ENCODE data around the gene FAM50A.
"Not testable (repeated sequence)": the region's sequence is repeated elsewhere in the genome, so short reads cannot be mapped to it uniquely, and the experiment has no call there.

The FAM50A gene, protein sequence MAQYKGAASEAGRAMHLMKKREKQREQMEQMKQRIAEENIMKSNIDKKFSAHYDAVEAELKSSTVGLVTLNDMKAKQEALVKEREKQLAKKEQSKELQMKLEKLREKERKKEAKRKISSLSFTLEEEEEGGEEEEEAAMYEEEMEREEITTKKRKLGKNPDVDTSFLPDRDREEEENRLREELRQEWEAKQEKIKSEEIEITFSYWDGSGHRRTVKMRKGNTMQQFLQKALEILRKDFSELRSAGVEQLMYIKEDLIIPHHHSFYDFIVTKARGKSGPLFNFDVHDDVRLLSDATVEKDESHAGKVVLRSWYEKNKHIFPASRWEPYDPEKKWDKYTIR

DNA sequence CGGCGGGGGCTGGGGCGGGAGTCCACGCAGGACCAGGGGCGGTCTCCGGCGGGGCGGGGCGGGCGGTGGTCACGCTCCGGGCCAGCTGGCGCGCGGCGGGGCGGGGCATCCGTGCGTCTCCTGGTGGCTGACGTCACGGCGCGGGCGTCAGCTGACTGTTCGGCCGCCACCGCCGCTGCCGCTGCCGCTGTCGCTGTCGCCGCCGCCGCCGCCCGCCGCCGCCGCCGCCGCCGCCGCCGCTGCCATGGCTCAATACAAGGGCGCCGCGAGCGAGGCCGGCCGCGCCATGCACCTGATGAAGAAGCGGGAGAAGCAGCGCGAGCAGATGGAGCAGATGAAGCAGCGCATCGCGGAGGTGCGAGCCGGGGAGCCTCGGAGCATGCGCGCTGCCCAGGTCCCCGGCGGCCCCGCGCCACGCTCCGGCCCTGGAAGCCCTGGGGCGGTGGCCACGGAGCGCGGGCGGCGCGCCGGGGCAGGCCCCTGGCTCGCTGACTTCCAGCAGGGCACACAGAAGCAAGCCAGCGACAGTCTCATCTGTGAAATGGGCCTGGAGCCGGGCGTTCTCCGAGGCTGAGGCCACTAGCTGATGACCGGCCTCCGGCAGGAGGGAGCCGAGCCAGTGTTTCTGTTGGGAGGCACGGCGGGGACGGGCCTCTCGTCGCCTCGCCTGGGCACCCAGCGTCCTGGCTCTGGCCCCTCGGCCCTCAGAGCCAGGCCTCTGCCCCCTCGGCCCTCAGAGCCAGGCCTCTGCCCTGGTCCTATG, at the start of gene FAM50A:
FAM50A (plus strand) TSS at position 150 of the 763 bp plus-strand sequence; CDS start at position 245, 95 bp downstream.
- DNase-seq (ENCODE audit: low read depth in 2 of 2) = peak; percentile 37 to 73

DNA sequence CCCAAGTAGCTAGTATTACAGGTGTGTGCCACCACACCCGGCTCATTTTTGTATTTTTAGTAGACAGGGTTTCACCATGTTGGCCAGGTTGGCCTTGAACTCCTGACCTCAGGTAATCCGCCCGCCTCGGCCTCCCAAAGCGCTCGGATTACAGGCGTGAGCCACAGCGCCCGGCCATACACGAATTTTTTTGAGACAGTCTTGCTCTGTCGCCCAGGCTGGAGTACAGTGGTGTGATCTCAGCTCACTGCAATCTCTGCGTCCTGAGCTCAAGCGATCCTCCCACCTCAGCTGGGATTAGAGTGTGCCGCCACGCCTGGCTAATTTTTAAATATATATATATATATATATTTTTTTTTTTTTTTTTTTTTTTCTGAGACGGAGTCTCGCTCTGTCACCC, 47.6 kb upstream of the FAM50A start:
- not testable (repeated sequence) for DNase-seq (ENCODE audit: low read depth in 2 of 2)

DNA sequence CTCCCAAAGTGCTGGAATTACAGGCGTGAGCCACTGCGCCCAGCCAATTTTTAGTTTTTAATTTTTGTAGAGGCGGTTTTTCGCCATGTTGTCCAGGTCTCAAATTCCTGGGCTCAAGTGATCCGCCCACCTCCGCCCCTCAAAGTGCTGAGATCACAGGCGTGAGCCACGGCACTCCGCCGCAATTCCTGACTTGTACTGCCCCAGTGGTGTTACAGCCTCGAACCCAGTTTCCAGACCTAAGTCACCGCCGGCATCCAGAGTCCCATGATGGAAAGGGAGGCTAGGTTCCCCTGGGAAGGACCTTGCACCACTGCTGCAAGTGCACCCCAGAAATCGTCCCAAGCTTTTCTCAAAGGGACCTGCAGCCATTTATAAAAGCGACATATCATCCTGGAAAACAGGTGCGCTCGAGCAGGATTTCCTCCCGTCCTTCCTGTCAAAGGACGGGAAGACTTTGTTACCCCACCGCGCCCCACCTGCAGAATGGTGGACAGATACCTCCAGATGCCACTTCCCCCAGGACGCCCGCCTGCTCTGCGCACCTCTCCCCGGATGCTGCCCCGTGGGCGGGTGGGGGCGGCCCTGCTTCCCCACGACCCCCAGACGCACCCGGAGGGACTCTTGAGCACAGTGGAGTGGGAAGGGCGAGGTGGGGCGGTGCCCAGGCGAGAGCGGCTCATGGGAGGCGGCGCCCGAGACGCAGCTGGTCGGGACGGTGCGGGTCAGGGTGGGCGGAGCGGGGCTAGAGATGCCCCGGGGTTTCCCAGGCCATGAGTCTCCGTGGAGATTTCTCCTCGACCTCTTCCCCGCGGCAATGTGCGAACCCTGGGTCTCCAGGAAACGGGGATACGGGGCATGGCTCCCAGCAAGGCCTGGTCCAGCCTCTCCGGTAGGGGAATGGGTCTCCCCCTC, 46.7 kb upstream of the FAM50A start:
- peak in 1 of 2 donors; percentile 64 for DNase-seq (ENCODE audit: low read depth in 2 of 2)

DNA sequence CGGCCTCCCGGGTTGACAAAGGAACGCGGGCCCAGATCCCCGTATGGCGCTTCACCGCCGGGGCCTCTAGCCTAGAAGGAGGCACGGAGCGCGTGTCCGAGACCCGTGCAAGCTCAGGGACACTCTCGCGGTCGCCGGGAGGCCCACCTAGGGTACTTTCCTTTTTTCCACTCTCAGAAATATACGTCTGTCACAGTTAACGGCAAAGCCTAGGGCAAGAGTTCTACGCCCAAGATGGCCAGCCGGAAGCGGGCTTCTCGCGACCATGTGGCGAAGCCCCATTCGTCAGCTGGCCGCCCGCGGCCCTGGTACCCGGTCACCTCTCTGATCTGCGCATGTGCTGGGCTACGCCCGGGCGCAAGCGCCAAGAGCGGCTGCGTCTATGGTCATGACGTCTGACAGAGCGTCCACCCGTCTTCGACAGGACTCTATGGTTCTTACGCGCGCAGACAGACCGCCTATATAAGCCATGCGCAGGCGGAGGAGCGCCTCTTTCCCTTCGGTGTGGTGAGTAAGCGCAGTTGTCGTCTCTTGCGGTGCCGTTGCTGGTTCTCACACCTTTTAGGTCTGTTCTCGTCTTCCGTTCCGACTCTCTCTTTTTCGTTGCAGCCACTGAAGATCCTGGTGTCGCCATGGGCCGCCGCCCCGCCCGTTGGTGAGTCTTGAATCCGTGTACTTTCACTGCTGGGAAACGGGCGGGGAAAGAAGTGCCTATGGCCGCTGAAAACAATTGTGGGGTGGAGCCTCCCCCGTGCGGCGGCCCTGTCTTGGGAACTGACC, 45.9 kb upstream of the FAM50A start, which contains the start of gene RPL10:
RPL10 (plus strand) TSS at position 490 of the 780 bp plus-strand sequence; CDS start at position 633, 143 bp downstream.
- DNase-seq (ENCODE audit: low read depth in 2 of 2) = peak; percentile 74 to 77

DNA sequence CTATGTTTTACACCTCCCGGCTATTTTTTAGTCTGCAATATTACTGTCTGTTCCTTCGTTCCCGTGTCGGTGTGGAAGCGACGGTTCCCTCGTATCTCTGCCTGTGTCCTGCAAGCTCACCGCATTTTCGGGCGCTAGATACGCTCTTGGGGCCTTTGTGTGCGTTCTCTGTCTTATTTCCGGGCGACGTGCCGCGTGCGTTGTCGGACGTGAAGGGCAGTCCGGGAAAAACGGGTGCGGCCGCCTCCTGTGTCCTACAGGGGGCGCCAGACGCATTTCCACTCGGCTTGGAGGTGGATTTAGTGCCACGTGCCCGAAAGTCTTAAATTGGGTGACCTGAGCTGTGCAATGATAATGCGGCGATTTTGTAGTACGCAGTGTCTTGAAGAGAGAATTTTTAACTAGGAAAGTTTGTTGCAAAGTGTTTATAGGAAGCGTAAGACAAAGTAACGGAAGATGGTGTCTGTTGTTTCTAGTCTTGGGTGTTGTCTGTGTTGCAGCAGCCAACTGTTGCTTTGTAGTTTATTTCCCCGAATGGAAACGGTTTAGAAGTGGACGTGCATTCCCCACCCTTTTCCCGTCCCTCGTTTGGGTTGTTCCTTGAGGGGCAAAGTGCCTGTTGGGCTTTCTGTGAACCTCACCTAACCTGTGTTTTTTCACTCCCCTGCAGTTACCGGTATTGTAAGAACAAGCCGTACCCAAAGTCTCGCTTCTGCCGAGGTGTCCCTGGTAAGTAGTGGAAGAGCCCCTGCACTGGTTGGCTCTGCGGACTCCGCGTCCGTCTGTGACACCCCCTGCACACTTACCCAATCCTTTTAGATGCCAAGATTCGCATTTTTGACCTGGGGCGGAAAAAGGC, 45.0 kb upstream of the FAM50A start:
- DNase-seq (ENCODE audit: low read depth in 2 of 2) = peak; percentile 68 to 72

DNA sequence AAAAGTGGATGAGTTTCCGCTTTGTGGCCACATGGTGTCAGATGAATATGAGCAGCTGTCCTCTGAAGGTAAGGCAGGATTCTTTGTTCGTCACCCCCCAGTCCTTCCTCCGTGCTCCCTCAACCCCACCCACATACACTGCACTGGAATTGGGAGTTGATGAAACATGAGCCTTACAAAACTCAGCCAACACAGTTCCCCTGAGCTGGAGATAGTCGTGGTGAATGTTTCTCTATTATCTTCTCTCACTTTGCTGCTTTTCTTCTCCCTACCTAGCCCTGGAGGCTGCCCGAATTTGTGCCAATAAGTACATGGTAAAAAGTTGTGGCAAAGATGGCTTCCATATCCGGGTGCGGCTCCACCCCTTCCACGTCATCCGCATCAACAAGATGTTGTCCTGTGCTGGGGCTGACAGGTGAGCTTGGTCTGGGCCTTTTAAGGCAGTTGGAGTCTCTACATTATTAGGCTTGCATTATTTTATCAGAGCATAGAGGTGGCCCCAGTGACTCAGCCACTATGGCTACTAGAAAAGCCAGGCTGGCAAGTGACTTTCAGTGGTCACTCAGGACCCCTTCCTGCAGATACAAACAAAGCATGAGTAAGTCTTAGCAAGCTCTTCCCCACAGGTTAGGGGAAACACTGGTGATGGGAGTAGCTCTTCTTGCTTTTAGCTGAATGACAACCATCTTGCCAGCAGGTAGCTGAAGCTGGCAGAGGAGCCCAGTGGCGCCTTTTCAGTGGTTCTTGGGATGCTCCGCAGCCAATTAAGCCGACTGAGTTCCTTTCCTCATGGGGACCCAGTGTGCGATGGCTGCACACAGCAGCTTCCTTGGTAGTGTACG, 44.2 kb upstream of the FAM50A start:
- DNase-seq (ENCODE audit: low read depth in 2 of 2) = no peak

DNA sequence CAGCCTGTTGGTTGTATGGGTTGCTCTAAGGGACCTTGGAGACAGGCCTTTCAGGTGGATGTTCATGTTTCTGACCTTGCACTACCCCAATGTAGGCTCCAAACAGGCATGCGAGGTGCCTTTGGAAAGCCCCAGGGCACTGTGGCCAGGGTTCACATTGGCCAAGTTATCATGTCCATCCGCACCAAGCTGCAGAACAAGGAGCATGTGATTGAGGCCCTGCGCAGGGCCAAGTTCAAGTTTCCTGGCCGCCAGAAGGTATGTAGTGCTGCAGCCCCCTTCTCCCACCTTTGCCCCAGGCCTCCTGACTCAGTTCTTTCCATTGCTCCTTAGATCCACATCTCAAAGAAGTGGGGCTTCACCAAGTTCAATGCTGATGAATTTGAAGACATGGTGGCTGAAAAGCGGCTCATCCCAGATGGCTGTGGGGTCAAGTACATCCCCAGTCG, 43.5 kb upstream of the FAM50A start:
- DNase-seq (ENCODE audit: low read depth in 2 of 2) = not testable (repeated sequence)

DNA sequence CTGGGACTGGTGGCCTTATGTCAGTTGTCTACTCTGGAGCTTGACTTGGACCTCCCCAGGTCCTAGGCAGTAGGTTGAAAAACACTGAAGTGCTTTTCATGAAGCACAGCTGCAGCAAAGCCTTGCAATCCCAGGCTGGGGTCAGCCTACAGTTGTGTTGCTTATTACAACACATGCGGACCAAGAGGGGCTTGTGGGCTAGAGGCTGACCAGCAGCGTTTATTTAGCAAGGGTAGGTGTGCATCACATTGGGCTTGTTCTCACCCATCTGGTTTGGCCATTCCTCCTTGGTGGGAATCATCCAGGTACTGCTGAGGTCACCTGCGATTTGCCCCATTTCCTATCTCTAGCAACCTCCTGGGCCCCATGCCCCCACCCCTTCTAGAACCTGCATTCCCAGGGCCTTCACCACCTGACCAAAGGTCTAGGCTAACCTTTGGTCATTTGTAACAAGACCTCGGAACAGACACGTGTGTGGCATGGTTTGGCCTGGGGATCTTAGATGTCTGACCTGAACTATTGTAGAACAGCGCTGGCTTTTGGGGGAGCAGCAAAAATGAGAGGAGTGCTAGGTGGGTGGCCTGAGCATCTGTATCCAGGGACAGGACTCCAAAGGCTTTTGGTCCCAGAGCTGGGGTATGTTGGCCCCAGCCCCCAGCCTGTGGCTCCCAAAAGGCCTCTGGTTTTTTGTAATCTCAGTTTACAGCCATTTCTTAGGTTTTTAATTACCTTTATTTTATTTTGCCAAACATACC, 42.7 kb upstream of the FAM50A start:
- no peak for DNase-seq (ENCODE audit: low read depth in 2 of 2)

DNA sequence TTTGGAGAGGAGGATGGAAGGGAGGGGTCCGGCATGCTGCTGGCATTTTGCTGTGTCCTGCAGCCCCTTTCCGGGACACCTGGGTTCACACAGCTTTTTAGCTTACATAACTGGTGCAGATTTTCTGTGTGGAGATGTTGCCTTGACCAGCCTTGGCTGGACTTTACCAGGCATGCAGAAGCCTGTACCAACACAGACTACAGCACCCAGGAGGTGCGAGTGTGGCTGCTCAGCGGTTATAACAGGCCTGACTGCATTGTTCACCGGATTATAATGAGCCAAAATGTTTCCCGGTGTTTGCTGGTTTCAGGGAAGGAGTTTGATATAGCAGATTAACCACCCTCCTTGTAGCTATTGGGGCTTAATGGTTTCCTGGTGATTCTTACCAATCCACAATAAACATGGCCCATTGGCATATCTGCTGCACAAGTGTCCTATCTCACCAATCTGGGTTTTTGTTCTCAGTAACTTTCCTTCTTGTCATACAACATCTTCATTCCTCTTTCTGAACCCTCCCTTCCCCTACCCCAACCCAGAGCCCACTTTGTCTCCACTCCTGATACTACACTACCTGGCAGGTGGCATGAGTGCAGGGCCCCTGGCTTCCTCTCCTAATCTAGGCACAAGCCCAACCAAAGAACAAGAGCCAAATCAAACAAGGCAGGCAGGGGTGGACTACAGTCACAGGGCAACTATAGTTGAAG, 41.9 kb upstream of the FAM50A start:
- DNase-seq (ENCODE audit: low read depth in 2 of 2) = no peak

DNA sequence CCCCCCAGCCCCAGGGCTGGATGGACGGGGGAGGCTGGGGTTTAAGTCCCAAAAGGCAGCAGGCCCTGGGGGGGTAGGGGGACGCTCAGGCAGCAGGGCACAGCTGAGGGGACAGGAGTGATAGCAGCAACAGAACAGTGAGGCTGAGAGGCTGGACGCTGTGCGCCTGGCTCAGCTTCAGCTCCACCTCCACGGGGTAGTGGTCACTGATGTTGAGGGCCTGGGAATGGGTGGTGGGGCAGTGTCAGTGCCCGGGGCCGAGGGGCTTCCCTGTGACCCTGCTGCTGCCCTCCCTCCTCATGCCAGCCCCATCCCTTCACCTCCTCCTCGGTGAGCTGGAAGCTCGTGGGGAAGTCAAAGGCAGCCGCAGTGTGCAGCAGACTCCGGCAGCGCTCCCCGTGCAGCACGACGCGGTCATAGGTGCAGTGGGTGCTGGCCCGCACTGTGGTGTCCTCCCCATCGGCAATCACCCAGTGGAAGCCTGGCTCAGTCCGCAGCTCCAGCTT, 41.3 kb upstream of the FAM50A start:
- no peak for DNase-seq (ENCODE audit: low read depth in 2 of 2)

DNA sequence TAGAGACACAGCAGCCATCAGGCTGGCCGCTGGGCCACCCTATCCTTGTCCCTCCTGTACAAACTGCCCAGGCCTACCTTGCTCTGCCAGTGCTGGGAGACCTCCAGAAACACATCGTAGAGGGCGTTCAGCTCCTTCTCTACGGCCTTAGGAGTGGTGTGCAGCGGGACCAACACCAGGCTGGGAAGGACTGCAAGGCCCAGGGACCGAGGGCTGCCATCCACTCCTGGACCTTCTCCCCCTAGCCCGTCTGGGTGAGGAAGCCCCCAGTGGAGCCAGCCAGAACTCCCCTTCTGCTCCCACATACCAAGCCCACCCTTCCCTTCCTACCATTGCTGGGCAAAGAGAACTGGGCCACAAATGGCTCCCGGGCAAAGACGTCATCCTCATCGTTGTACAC, 40.7 kb upstream of the FAM50A start:
- DNase-seq (ENCODE audit: low read depth in 2 of 2) = no peak

DNA sequence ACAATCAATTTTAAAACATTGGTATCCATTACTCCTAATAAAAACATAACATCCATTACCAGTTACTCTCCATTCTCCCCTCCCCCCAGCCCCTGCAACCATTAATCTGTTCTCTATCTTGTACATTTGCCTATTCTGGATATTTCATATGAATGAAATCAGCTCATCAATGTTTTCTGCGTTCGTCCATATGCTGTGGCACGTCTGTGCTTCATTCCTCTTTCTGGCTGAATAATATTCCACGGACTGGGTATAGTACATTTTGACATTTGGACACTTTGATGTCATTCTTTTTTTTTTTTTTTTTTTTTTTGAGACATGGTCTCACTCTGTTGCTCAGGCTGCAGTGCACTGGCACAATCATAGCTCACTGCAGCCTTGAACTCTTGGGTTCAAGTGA, 40.1 kb upstream of the FAM50A start:
- no peak for DNase-seq (ENCODE audit: low read depth in 2 of 2)

DNA sequence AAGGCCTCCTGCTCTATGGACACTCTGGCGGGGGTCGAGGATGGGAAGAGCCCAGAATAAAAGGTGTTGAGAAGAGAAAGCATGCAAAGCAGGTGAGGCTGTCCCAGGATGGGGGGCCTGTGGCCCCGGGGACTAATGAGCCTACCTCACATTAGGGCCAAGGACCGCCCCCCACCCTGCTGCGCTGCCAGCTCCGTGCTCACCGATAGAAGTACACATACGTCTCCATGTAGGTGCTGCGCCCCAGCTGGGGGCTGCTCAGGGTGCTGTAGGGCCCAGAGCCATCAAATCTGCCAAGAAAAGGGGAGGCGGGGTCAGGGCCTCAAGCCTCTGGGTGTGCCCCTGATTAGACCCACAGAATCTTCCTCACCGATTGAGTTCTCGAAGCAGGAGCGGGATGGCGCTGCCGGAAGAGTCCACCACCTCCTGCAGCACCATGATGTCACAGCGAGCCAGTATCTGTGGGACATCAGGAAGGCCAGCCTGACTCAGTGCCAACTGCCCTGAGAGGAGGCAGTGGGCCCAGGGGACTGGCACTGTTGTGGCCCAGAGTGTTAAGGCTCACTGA, 39.2 kb upstream of the FAM50A start:
- DNase-seq (ENCODE audit: low read depth in 2 of 2) = no peak

DNA sequence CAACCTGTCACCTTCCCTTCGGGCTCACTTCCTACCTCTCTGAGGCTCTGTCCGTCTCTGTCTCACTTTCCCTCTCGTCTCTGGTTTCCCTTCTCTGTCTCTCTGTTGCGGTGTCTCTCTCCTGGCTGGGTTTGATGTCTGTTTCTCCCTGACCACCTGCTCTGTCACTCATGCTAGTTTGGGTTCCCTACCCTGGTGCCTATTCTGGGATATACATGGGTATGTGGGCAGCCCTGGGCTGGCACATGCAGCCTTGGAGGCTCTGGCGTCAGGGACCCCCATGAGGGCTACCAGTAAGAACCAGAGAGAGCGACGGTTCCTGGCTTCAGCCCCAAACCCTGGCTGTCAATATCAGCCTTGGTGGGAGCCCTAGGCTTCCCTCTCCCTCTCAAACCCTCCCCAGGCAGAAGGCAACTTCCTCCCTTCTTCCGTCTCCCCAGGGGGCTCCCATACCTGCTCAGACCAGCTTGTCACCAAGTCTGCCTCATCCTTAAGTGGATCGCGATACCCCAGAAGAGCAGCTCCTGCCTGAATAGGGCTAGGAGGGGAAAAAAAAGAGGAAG, 35.2 kb upstream of the FAM50A start:
- DNase-seq (ENCODE audit: low read depth in 2 of 2) = no peak

DNA sequence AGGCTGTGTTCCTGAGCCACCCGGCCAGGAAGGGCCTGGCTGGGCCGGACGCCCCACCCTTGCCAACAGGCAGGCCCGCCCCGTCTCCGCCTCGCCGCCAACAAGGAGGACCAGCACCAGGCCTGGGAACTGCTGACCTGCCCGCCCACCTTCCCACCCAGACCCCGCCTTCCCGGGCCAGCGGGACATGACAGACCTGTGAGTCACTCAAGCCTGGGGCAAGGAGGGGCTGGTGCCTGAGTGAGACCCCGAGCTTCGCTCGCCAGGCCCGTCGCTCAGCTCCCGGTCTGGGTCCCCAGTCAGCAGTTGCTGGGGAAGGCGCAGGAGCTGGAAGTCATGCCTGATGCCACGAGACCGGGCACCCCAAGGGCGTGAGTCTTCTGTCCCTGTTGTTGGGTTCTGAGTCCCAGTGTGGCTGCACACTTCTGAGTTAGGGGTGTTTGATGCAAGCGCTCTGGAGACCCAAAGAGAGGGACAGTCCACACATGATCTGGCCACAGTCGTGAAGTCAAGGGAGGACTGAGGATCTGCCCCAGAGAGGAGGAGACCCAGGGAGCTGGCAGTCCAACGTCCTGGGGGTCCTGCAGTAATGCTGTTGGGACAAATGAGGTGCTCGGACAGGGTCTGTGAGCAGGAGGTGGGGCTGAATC, 34.6 kb upstream of the FAM50A start, which contains the start of gene DNASE1L1:
DNASE1L1 (minus strand) TSS at position 33 of the 650 bp plus-strand sequence. CDS start 3,686 bp downstream, outside the sequence.
- no peak for DNase-seq (ENCODE audit: low read depth in 2 of 2)

DNA sequence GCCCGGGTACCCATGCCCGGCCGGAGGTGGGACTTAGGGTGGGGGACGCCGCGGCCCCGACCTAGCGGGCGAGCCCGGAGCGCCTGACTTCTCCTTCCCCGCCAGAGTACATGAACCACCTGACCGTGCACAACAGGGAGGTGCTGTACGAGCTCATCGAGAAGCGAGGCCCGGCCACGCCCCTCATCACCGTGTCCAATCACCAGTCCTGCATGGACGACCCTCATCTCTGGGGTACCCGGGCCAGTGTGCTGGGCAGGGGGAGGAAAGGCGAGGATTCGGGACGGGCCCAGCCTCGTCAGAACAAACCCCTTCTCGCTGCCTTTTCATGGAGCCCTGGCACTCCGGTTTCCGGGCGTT, 32.0 kb upstream of the FAM50A start:
- peak in 1 of 2 donors; percentile 56 for DNase-seq (ENCODE audit: low read depth in 2 of 2)

Data from stimulated activated CD4-positive, alpha-beta T cell treated with anti-CD3 and anti-CD28 coated beads, Interleukin-1b, Interleukin-23, amount 100 ng/mL, for 4 hours (primary cell).